Left ventricle myocardium superior (tissue), 1 donor: Measurements from ENCODE around the gene GFOD2. TPM values are rescaled to one million over a fixed set of nuclear protein-coding genes. Genes with fewer than 3 reads are reported as not detected.
"Not testable (repeated sequence)": the region's sequence is repeated elsewhere in the genome, so short reads cannot be mapped to it uniquely, and the experiment has no call there.

ENCODE experiments used
- ATAC-seq: fragments of 200-7000 bp; cut with Tn5 transposase; one replicate; pipeline ENCODE4 v1.9.1; 2020; ENCODE audit warnings: mild to moderate bottlenecking, moderate library complexity
- DNase-seq: peaks from one replicate; pipeline ENCODE4 v3.0.0-alpha.2; 2020
- intact Hi-C: fragments of 100-400 bp; cut with micrococcal nuclease; formaldehyde crosslinking; loops from one replicate; pipeline ENCODE4 v1.11.0; 2022
- long read RNA-seq: library from polyadenylated mRNA; unstranded; transcript quantifications from one replicate; pipeline ENCODE4 v2.0.0, GENCODE V29; 2021
- total RNA-seq: library from RNA; stranded (reverse); fragmentation: NEBNext Ultra II Directional; extraction: Animal tissue kit (Norgen Biotek cat#: 25700); gene quantifications from one replicate; pipeline ENCODE4 v1.2.1, GENCODE V29; 2021
- donor health status: DM: no; HTN: yes; CAD: no; lungs with severe emphysema.

The GFOD2 gene
- 8.1 TPM for total RNA-seq
- long read RNA-seq, full-length matches to known transcripts: 11 of 16 reads
- long read RNA-seq, partial matches to known transcripts: 0 of 16 reads
- long read RNA-seq, other reads (novel, unspliced or antisense): 5 of 16 reads

- ATAC-seq (peak; percentile 99), DNase-seq (peak; percentile 98)
- intact Hi-C loops: no loop called here
Measured at GRCh38 chr16:67719048-67719777, at the start of gene GFOD2. GFOD2 (minus strand) TSS chr16:67719316; CDS start chr16:67685715, 33,601 bp downstream.

GRCh38 chr16:67767953-67768352 lies 48.8 kb upstream of the GFOD2 start:
- intact Hi-C loops: no loop called here

GRCh38 chr16:67766291-67766690 lies 47.2 kb upstream of the GFOD2 start:
- intact Hi-C loops: no loop called here

More at GRCh38 chr16:67767953-67768352, 48.8 kb upstream of the GFOD2 start:
- ATAC-seq (no peak), DNase-seq (no peak)

GRCh38 chr16:67764158-67764667 lies 45.1 kb upstream of the GFOD2 start:
- no peak for ATAC-seq
- intact Hi-C loops: no loop called here
- no peak for DNase-seq

More at GRCh38 chr16:67766291-67766690, 47.2 kb upstream of the GFOD2 start:
- DNase-seq (no peak), ATAC-seq (no peak)

- no peak for DNase-seq
- intact Hi-C loops: no loop called here
- ATAC-seq: no peak
Measured at GRCh38 chr16:67763066-67763465, 44.0 kb upstream of the GFOD2 start.

- intact Hi-C loops: no loop called here
- no peak for ATAC-seq
Measured at GRCh38 chr16:67762385-67762784, 43.3 kb upstream of the GFOD2 start.

GRCh38 chr16:67761924-67762323 lies 42.8 kb upstream of the GFOD2 start:
- DNase-seq: no peak
- intact Hi-C loops: no loop called here
- no peak for ATAC-seq

More at GRCh38 chr16:67762385-67762784, 43.3 kb upstream of the GFOD2 start:
- DNase-seq: no peak

- DNase-seq (no peak), ATAC-seq (no peak)
- intact Hi-C loops: no loop called here
Measured at GRCh38 chr16:67760956-67761230, 41.8 kb upstream of the GFOD2 start.

- no peak for DNase-seq
Measured at GRCh38 chr16:67760206-67760955, 41.3 kb upstream of the GFOD2 start.

GRCh38 chr16:67758966-67759365 lies 39.9 kb upstream of the GFOD2 start:
- intact Hi-C loops: no loop called here
- no peak for DNase-seq
- no peak for ATAC-seq

More at GRCh38 chr16:67760206-67760955, 41.3 kb upstream of the GFOD2 start:
- intact Hi-C loops: no loop called here
- ATAC-seq: peak; percentile 82

GRCh38 chr16:67758006-67758405 lies 38.9 kb upstream of the GFOD2 start:
- intact Hi-C loops: no loop called here
- ATAC-seq (no peak), DNase-seq (no peak)

- ATAC-seq (no peak), DNase-seq (no peak)
- intact Hi-C loops: no loop called here
Measured at GRCh38 chr16:67752641-67753040, 33.5 kb upstream of the GFOD2 start.

GRCh38 chr16:67751331-67751730 lies 32.2 kb upstream of the GFOD2 start:
- intact Hi-C loops, DNase-seq, ATAC-seq: not testable (repeated sequence)

- no peak for ATAC-seq
- no peak for DNase-seq
- intact Hi-C loops: no loop called here
Measured at GRCh38 chr16:67750466-67750865, 31.4 kb upstream of the GFOD2 start.

GRCh38 chr16:67749436-67750078 lies 30.4 kb upstream of the GFOD2 start:
- intact Hi-C loops: no loop called here
- no peak for ATAC-seq

GRCh38 chr16:67748834-67749233 lies 29.7 kb upstream of the GFOD2 start:
- DNase-seq (no peak), ATAC-seq (no peak)
- intact Hi-C loops: no loop called here

More at GRCh38 chr16:67749436-67750078, 30.4 kb upstream of the GFOD2 start:
- DNase-seq: no peak

- DNase-seq: no peak
- ATAC-seq: no peak
- intact Hi-C loops: no loop called here
Measured at GRCh38 chr16:67746846-67747245, 27.7 kb upstream of the GFOD2 start.

- ATAC-seq: no peak
- intact Hi-C loops: no loop called here
Measured at GRCh38 chr16:67741118-67741517, 22.0 kb upstream of the GFOD2 start.

GRCh38 chr16:67740391-67740790 lies 21.3 kb upstream of the GFOD2 start:
- no peak for DNase-seq
- intact Hi-C loops: no loop called here
- ATAC-seq: no peak

More at GRCh38 chr16:67741118-67741517, 22.0 kb upstream of the GFOD2 start:
- no peak for DNase-seq

- no peak for ATAC-seq
- no peak for DNase-seq
- intact Hi-C loops: no loop called here
Measured at GRCh38 chr16:67736858-67737257, 17.7 kb upstream of the GFOD2 start.
